ENCODE measurements around the gene KRT76. TPM values are rescaled to one million over a fixed set of nuclear protein-coding genes. Genes with fewer than 3 reads are reported as not detected.
A peak's percentile ranks its signal among the peaks of the same experiment; 100 is the strongest.
"Not testable (repeated sequence)": the region's sequence is repeated elsewhere in the genome, so short reads cannot be mapped to it uniquely, and the experiment has no call there.

The KRT76 gene
- polyA plus RNA-seq, 1 donor, result not detected

DNA sequence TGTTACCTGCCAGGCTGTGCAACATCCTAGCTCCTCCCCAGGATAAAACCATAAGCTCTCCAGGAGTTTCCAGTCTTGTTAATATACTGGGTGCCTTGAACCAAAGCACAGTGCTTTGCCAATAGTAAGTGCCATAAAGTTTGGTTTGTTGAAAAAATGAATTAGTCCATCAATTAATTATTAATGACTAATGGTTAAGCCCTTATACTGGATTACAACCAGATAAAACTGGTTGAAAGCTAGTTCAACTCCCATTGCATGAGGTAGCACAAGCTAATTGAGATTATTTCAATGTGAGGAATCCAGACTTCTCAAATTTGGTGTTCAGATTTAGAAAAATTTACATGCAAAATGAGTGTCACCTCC is 20.4 kb upstream of the KRT76 start:
- no peak for DNase-seq

DNA sequence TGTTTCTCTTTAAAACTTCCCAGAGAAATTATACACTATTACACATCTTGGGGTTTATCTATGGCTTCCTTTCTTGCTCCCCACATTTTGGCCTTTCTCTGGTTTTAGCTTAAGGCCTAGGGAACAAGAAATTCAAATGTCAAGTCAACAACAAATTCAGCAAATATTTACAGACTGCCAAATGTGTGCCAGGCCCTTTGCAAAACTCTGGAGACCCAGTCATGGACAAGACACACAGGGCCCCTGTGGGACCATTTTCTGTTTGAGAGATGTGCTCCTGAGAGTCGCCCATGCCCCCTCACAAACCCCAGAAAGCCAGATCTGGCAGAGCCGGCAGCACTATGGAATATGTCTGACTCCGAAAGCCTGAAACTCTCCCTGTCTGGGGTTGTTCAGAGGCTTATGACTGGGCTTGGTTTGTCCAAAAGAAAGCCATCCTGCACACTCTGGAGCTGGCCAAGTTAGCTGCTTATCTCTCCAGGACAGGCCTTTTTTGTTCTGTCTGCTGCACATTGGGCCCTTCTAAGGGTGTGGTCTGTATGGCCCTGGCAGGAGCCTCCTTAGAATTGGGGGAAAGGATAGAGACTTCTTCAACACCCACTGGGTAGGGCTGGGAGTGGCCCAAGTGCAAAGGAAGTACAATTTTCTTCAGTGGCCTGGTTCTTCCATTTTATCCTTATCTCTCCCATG is 19.8 kb upstream of the KRT76 start:
- DNase-seq, result no peak

DNA sequence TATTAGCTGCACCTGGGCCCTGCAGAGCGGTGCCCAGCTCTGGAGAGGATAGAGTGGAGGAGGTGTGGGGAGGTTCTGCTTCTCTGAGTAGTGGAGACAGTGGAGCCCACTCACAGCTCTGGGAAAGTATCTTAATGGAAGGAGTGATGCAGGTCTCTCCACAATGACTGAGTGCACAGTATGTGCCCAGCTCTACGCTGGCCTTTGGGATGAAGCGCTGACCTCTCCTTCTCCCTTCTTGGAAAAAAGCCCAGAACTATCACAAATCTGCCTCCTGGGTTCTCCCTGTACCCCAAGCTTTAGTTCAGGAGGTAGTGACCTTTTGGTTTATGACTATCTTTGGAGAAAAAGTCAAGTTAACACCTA is 19.3 kb upstream of the KRT76 start:
- DNase-seq, result no peak

DNA sequence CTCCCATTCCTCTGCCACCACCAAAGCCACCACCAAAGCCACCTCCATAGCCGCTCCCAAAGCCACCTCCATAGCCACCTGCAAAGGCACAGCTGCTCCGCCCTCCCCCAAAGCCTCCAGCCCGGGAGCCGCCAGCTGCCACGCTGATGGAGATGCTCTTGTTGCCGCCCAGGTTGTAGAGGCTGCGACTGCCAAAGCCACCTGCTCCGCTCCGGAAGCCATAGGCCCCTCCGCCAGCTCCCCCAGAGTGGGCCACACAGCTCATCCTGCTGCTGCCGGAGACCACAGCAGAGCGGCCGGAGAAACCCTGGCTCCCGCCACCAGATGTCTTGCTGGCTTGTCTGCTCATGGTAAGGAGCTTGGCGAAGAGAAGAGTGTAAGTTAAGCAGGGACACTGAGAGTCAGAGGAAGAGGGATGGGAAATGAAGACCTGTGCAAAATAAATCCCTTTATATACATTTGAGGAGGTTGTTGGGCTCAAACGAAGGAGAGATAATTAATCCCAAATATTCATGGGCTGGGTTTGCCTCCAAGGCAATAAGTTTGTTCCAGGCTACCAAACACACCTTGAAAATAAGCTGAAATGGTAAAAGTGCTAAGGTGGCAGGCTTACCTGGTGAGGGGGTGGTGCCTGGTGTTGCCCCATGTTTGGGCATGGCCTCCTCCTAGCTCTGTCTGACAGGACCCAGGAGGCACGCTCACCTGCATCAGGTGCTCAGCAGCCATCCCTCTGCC is 18.7 kb upstream of the KRT76 start, which contains the start of gene KRT3:
Gene KRT3, minus strand, starts transcription at position 424 of the 735 bp plus-strand sequence. Its CDS starts 75 bp downstream, at position 349.
- no peak for DNase-seq

DNA sequence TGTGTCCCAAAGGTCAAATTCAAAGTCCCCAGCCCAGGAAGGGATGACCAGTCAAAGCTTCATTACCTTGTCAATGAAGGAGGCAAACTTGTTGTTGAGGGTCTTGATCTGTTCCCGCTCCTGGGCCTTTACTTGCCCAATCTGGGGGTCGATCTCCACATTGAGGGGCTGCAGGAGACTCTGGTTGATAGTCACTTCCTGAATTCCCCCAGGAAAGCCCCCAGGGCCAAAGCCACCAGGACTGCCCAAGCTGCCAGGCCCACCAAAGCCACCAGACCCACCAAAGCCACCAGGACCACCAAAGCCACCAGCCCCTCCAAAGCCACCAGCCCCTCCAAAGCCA is 18.2 kb upstream of the KRT76 start:
- not testable (repeated sequence) for DNase-seq

DNA sequence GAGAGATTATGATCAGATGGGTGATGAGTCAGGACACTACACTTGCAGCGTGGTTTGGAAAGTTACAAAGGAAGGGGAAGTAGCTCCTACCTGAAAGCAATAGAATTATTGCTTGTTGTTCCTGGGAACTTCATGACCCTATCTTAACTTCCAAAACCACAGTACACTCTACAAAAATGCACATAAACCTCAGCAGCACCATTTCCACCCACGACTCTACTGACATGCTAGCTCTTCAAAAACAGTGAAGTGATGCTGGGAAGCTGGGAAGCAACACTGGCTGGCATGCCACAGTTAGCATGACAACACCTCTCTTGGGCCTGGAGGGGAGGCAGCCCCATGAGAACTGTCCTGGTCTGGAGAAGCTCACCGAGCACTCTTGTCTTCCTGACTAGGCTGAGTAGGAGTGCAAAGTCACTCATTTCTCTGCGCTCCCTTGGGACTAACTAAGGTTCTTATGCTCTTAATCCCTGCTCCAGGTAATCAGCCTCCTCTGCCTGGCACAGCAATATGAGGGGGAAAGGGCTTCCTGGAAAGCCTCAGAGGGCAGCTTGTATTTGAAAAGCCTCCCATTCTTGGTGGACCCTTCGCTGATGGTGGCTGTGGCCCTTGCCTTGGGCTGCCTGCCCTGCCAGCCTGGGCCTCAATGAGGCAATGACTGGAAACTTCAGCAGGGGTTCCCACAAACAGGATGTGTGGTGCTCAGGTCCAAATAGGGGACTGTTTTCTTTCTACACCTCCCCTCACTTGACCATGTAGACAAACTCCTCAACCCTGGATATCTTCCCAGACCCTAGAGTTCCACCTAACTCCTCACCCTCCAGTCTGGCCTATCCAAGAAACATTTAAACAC is 17.6 kb upstream of the KRT76 start:
- DNase-seq, result no peak

DNA sequence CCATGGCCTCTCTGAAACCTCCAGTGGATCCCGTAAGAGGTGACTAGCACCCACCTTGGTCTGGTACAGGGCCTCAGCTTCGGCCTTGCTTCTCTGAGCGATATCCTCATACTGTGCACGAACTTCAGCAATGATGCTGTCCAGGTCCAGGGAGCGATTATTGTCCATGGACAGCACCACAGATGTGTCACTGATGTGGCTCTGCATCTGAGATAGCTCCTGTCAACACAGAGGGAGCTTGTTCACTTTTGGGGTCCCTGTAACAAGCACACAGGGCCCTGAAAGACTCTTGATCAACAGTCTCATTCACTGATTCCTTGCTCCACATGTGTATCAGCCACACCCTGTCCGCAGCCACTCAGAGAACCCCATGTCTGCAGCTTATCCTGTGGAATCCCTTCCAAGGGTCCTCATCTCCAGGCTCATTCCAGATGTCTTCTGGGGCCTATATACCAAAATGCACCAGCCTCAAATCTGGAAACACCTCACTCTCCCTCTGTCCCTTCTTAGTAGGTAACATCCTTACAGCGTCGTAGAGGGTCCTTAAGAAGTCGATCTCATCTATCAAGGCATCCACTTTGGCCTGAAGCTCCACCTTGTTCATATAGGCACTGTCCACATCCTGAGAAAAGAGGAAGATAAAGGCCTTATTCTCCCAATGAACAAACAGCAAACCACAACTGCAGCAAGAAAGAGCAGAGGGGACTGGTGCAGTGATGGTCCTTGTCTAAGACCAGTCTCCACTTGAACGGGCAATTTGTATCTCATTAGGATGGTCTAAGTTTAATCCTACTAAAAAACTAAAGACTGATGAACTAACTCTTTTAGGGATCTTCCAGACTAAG is 15.3 kb upstream of the KRT76 start:
- no peak for DNase-seq

DNA sequence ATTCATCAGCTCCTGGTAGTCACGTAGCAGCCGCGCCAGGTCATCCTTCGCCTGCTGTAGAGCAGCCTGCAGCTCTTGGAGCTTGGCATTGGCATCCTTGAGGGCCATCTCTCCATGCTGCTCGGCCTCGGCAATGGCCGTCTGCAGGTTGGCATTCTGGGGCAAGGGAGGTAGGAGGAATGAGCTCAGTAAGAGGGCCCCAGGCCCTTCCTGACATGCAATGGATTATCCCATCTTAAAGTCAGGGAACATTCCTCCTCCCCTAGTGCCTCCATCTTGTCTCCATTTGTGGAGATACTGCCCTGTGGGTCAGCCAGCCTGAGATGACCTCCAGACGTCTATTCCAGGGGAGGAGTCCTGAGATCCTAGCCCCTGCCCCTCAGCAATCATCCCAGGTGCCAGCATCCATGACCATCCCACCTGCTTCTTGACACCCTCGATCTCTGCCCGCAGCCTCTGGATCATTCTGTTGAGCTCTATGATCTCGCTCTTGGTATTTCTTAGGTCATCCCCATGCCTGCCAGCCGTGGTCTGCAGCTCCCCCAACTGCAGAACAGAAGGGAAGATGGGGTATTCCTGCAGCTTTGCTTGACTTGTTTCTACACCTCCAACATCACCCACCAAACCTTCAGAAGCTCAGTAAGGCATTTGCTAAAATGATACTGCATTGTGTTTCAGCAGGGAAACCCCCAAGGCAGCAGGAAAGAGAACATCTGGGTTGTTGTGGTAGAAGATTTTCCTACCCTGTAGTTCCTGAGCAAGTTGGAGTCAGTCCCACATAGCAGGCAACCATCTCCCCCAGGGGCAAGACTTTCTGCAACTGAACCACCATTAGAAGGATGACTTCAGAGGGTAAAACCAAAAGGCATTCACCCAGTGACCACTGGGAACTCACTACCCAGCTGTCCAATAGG is 14.4 kb upstream of the KRT76 start:
- no peak for DNase-seq

DNA sequence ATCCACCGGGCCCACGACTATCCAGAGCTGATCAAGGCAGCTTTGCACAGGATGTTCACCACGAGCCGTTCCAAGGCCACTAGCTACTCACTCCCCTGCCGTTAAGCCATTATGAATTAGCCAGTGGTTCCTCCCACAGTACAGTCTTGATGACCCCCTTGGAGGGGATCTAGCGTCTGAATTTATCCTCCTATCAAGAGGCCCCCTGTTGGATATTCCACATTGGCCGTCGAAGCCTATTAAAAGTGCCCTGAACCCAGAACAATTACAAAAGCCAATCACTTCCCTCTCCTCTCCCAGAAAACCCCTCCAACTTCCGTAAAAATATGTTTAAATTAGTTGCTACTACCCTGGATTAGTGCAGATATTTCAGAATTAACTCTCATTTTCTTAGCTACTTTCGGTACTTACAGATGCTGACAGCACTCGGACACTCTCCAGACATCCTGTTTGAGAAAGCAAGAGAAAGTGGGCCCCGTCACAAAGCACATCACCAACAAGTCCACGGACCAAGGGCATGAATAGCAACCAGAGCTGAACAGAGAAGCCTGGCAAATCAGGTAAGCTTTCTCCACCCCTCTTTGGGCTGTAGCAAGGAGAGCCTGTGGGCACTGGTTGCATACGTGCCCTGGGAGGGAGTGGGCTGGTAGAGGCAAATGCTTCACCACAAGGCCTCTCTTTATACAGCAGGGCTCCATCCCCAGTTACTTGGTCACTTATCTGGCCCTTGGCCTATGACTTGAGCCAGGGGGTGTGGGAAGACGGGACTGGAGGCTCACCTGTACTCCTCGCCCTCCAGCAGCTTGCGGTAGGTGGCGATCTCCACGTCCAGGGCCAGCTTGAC is 13.5 kb upstream of the KRT76 start:
- no peak for DNase-seq

DNA sequence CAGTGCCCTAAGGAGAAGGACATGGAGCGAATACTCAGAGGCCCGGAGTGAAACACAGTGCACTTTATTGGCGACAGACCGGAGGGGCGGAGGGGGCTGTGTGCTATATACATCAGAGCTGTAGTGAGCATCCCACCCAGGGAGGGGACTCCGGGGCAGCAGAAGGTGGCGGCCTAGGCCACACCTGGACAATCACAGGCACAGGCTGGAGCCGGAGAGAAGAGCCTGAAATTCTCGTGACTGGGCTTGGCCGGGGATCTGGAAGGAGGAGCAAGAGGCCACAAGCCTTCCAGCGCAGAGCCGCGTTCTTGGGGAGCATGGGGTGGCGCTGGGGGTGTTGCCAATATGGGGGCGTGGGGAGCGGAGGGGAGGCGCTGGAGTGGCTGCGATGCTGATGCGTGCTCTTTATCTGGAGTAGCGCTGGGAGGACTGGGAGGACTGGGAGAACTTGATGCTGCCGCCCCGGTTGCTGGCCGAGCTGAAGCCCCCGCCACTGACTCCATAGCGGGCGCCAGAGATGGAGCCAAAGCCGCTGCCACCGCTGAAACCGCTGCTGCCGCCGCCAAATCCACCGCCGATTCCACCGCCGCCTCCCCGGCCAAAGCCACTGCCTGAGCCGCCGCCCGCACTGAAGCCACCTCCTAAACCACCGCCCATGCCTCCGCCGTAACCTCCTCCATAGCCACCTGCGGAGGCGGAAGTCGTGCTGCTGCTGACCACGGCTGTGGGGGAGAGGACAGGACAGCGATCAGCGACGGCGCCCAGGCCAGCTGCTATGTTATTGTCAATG is 12.7 kb upstream of the KRT76 start:
- DNase-seq, result peak; percentile 11

DNA sequence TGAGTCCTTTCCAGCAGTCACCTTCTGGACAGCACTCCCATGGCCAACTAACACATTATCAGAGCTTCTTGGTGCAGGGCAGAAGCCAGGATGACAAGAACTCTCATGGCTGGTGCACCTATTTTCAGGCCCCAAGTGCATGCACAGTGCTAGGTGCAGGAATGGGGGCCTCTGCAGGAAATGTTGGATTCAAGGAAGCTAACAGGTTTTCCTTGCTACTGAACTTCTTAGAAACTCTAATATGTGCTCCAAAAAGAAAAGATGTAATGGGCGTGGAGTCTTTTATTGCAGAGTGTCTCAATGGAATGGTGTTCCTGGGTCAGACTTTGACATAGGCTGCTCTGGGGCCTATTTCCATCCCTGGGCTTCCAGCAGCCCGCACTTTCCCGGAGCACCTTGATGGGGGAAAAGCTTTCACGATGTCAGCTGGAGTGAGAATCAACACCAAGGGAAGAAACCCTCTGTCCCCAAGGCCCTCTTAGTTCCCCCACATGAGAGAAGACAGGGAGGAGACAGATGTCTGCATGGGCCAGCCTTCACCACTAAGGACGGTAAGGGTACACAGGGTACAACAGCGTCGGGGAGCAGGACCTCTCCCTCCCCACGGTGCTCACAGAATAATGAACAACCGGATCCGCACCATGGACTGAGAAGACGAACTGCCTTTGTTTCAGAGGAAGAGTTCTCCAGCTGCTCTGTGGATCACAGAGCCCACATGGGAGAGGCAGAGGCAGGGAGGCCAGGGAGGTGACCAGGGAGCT is 11.9 kb upstream of the KRT76 start:
- DNase-seq, result no peak

DNA sequence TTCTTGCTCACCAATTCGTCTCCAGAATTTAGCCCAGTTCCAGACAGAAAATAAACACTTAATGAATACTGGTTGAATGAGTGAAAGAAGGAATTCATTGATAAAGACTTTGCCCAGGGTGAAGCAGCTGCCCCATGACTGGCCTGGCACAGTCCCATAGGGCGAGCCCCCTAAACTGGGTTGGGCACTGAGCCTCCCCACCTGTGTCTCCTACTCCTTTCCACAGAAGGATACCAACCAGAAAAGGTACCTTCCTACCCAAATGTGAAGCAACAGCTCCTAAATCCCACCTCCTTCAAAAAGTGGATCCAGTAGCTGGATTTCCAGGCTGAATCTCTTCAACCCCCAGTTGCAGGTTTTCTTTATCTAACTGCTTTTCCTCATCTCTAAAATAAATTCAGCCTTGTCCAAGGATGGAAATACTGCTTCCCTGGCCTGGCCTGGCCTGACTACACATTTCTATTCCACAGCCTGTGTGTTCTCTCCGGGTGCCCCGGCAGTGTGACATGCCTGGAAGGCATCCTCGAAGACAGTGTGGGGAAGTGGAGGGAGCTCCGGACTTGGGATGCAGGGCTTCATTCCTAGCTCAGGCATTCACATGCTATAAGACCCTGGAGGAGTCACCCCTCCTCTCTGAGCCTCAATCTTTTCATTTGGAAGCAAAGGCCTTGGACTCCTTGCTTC is 11.2 kb upstream of the KRT76 start:
- DNase-seq, result no peak

DNA sequence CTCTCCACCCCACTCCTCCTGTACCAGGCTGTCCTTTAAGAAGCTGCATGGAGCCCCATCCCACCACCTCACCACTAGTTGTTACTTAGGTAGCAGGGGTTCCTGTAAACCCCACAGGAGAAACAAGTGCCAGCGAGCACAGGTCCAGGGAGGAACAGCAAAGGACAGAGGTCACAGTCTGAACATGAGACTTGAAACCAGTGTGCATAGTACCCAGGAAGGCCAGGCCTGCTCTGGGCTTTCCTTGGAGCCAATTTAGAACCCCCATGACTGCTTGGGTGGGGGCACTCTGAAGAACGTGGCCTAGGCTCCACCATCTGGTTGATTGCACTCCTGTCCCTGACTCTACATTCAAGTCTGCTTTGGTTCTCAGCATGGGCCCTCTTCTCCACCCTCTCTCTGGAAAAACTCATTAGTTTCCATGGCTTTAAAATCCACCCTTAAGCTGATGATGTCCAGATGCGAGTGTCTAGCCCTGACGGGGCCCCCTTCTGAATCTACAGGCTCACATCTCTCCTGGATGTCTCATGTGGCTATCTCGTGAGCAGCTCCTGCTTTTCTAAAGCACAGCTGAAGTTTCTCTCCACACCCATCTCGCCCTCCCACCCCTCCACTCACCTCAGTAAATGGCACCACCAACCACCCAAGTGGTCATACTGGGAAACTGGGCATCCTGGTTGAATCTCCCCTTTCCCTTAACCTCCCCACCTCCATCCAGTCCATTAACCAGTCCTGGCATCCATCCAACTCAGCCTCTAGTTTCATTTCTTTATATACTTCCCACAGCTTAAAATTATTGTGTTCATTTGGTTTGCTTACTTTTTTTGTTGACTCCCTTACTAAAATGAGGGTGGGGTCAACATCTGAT is 10.4 kb upstream of the KRT76 start:
- no peak for DNase-seq

DNA sequence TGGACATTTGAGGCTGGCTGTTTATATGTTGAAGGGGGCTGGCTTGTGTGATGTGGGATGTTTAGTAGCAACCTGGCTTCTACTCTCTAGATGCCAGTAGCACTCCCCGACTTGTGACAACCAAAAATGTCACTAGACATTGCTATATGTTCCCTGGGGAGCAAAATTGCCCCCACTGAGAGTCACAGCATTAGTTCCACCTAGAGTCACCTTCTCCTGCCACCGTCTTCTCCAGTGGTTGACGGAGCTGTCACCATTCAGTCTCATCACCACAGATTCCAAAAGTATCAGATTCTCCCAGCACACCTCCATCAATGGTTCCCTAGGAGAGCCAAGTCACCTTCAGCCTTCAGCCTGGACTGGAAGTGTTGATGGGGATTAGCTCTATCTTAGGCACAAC is 7.8 kb upstream of the KRT76 start:
- DNase-seq, result no peak

DNA sequence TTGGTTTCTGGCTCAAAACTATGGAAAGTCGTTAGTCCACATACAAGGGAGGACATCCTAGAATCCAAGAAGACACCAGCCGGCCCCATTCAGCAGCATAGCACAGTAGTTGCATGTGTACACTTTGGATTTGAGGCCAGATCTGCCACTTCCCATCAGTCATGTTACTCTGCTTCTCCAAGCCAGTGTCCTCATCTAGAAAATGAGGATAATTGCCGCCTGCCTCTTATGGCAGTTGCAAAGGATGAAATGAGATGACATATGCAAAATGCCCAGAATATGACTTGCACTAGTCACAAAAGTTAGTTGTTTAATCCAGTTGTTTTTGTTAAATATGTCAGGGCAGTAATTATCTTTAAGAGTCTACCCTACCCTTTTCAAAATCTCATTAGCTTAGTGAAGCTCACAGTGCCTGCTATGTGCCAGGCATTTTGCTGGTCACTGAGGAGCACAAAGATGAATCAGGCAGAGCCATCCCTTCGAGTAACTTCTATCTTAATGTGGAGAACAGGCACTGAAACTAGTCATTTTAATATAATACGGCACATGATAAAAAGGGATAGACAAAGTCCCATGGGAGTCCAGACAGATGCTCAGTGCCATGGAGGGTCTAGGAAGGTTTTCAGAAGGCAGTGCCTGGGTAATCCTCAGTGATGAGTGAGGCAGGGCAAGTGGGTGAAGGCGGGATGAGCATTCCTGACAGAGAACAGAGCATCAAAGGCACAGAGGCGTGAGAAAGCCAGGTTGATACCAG is 6.6 kb upstream of the KRT76 start:
- DNase-seq, result no peak

DNA sequence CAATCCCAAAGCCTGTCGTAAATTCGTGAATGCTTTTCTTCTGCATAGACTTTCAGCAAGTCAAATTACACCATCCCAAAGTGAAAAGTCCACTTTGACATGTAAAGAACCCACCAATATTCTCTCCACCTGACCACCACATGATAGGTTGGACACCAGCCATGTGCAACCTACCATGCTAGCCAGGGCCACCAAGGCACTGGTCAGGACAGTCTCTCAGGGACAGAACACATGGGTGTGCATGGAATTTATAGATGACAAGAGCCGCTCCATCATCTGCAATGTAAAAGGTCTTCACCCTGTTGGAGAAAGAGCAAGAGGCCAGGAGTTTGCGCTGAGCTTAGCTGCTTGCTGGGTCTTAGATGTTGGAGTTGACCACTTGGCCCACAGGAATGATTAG is 5.4 kb upstream of the KRT76 start:
- no peak for DNase-seq
